HCT116 (cell line): ENCODE measurements around the gene EPHB2. TPM values are rescaled to one million over a fixed set of nuclear protein-coding genes. Genes with fewer than 3 reads are reported as not detected.
"Not testable (repeated sequence)": the region's sequence is repeated elsewhere in the genome, so short reads cannot be mapped to it uniquely, and the experiment has no call there.

ENCODE experiments used
- ATAC-seq: fragments of 200-7000 bp; cut with Tn5 transposase; 2 replicates; pipeline ENCODE4 v1.9.1; 2020; ENCODE audit warnings: mild to moderate bottlenecking, moderate library complexity
- BruUV-seq: library from RNA; stranded (reverse); fragments of 400-500 nt; replicated peaks from 2 replicates; lab custom pipeline; 2021; lab: Mats Ljungman, UMichigan
- CTCF ChIA-PET: fragments of 300-600 bp; sonication (Branson Sonifier 250); formaldehyde crosslinking; loops from one replicate; lab custom pipeline; 2021; ENCODE audit warnings: antibody characterized with exemption; lab: Charles Lee
- POLR2A ChIA-PET: fragments of 300-600, 350-600 bp; sonication (Branson Sonifier 250); formaldehyde crosslinking; loops from one replicate; lab custom pipeline; 2021; ENCODE audit warnings: antibody characterized with exemption; lab: Charles Lee
- RAD21 ChIA-PET, 2 experiments: fragments of 300-600 bp; sonication (Branson Sonifier 250); formaldehyde crosslinking; loops; one replicate each; lab custom pipeline; 2023; ENCODE audit warnings: low total read pairs in 2 of 2; ENCODE audit not compliant: uncharacterized antibody in 2 of 2, unreplicated experiment in 2 of 2, low non-redundant PET in 1 of 2; lab: Charles Lee
- DNase-seq: peaks from one replicate; pipeline ENCODE4 v3.0.0-alpha.2; 2010; ENCODE audit warnings: low read depth, low spot score
- H2AFZ ChIP-seq: fragments of 200-600 bp; shearing (Covaris generic), sonication (generic); 2 replicates; pipeline ENCODE4 v1.6.1; 2017; ENCODE audit warnings: low read depth, mixed run types, mixed read lengths, antibody characterized with exemption, low read length; ENCODE audit not compliant: poor library complexity, severe bottlenecking
- H3K27ac ChIP-seq: 2 replicates; pipeline ENCODE4 v1.5.1; 2012; ENCODE audit warnings: low read depth, low read length
- H3K27me3 ChIP-seq: fragments of 200-600 bp; sonication (generic); 2 replicates; pipeline ENCODE4 v1.6.1; 2016; ENCODE audit warnings: mixed run types, low read length, mixed read lengths; ENCODE audit not compliant: insufficient read depth
- H3K36me3 ChIP-seq, 2 experiments: fragments of 200-500 bp in 1 of 2; fragments of 200-600 bp in 1 of 2; sonication (Bioruptor generic) in 1 of 2; sonication (generic) in 1 of 2; 2 replicates each; pipeline versions ENCODE4 v1.5.1 to v1.6.1; 2014 to 2016; ENCODE audit warnings: low read length in 2 of 2, inconsistent platforms in 1 of 2, mixed read lengths in 1 of 2, mixed run types in 1 of 2; ENCODE audit not compliant: insufficient read depth in 2 of 2, control insufficient read depth in 1 of 2
- H3K4me1 ChIP-seq, 2 experiments: fragments of 200-600 bp in 1 of 2; sonication (generic) in 1 of 2; 2 replicates each; pipeline versions ENCODE4 v1.5.1 to v1.6.1; 2012 to 2017; ENCODE audit warnings: low read length in 2 of 2, inconsistent platforms in 1 of 2, mild to moderate bottlenecking in 1 of 2, mixed read lengths in 1 of 2, mixed run types in 1 of 2, moderate library complexity in 1 of 2; ENCODE audit not compliant: insufficient read depth in 2 of 2, control insufficient read depth in 1 of 2
- H3K4me2 ChIP-seq: fragments of 200-600 bp; sonication (generic); 2 replicates; pipeline ENCODE4 v1.6.1; 2017; ENCODE audit warnings: mixed run types, low read length, mixed read lengths
- H3K4me3 ChIP-seq, 2 experiments: fragments of 200-600 bp in 1 of 2; sonication (generic) in 1 of 2; replicated peaks in 1 of 2; 2 replicates each; pipeline ENCODE4 v1.5.1; 2011 to 2016; ENCODE audit warnings: low read length in 2 of 2, control low read depth in 1 of 2, low read depth in 1 of 2, mild to moderate bottlenecking in 1 of 2, mixed read lengths in 1 of 2, mixed run types in 1 of 2
- H3K79me2 ChIP-seq: fragments of 200-600 bp; sonication (generic); 2 replicates; pipeline ENCODE4 v1.6.1; 2017; ENCODE audit warnings: mild to moderate bottlenecking, mixed run types, low read length, moderate library complexity, mixed read lengths; ENCODE audit not compliant: insufficient read depth
- H3K9ac ChIP-seq: fragments of 200-600 bp; sonication (generic); 2 replicates; pipeline ENCODE4 v1.6.1; 2016; ENCODE audit warnings: low read length, mixed read lengths
- H3K9me2 ChIP-seq: fragments of 200-600 bp; sonication (generic), shearing (Covaris generic); 2 replicates; pipeline ENCODE4 v1.6.1; 2017; ENCODE audit warnings: mixed run types, mild to moderate bottlenecking, moderate library complexity; ENCODE audit not compliant: insufficient read depth
- H3K9me3 ChIP-seq, 2 experiments: fragments of 200-500 bp in 1 of 2; fragments of 200-600 bp in 1 of 2; sonication (Bioruptor generic) in 1 of 2; sonication (generic) in 1 of 2; 2 replicates each; pipeline ENCODE4 v1.6.1; 2014 to 2017; ENCODE audit warnings: low read length in 2 of 2, mixed read lengths in 2 of 2, inconsistent platforms in 1 of 2, low read depth in 1 of 2, mild to moderate bottlenecking in 1 of 2, mixed run types in 1 of 2, moderate library complexity in 1 of 2; ENCODE audit not compliant: control insufficient read depth in 1 of 2, insufficient read depth in 1 of 2
- H4K20me1 ChIP-seq: fragments of 200-600 bp; sonication (generic), shearing (Covaris generic); 2 replicates; pipeline ENCODE4 v1.6.1; 2017; ENCODE audit warnings: mixed run types, mild to moderate bottlenecking, moderate library complexity; ENCODE audit not compliant: insufficient read depth
- ATF3 ChIP-seq: IDR thresholded peaks from 2 replicates; pipeline ENCODE4 v1.6.1; 2012
- CBX3 ChIP-seq: IDR thresholded peaks from 2 replicates; pipeline ENCODE4 v1.6.1; 2012; ENCODE audit warnings: low read depth
- EZH2phosphoT487 ChIP-seq: fragments of 200-600 bp; IDR thresholded peaks from 2 replicates; pipeline ENCODE4 v1.6.1; 2018; ENCODE audit warnings: antibody characterized with exemption, borderline replicate concordance
- SIN3A ChIP-seq: IDR thresholded peaks from 2 replicates; pipeline ENCODE4 v1.6.1; 2012; ENCODE audit warnings: low read depth
- intact Hi-C: fragments of 100-400 bp; cut with micrococcal nuclease; formaldehyde crosslinking; loops from 2 replicates; pipeline ENCODE4 v1.10.0; 2022
- total RNA-seq: library from RNA; stranded (reverse); gene quantifications from one replicate; pipeline ENCODE4 v1.2.1, GENCODE V29; 2021; ENCODE audit not compliant: unreplicated experiment

Gene EPHB2
- total RNA-seq, 1 experiment from 2014 or later: 19.5 TPM

DNA sequence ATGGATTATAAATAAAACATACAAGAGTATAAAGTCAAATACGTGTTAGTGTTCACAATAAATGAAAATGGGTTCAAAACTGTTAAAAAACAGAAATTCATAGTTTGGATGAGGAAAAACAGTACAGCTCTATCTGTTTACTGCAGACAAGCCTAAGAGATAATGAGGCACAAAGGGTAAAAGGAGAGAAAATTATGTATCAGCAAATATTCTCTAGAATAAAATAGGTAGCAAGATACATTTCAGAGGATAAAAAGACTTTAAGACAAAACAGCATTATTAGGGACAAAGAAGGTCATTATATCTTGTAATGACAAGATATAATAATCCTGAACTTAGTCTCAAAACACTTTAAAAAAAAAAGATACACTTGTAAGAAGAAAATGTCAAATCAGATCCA lies 123.1 kb downstream of the EPHB2 start:
- no peak overlapping the region for H3K27ac ChIP-seq

DNA sequence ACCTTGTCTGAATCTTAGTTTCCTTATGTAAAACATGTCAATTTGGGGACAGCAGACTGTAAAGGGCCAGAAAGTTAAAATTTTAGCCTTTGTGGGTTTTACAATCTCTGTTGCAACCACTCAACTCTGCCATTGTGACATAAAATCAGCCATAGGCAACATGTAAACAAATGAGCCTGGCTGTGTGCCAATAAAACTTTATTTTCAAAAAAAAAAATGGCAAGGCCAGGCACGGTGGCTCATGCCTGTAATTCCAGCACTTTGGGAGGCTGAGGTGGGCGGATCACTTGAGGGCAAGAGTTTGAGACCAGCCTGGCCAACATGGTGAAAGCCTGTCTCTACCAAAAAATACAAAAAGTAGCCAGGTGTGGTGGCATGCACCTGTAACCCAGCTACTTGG lies 123.8 kb downstream of the EPHB2 start:
- H3K9me2 ChIP-seq, RAD21 ChIA-PET, ATAC-seq, H4K20me1 ChIP-seq, H3K79me2 ChIP-seq, BruUV-seq, H3K27me3 ChIP-seq, H3K9me3 ChIP-seq, H3K27ac ChIP-seq, H3K4me3 ChIP-seq, intact Hi-C loops, H3K4me2 ChIP-seq, POLR2A ChIA-PET, H3K36me3 ChIP-seq, DNase-seq, H2AFZ ChIP-seq: not testable (repeated sequence)
- 0 out of 2 replicates have a peak overlapping the region, but pooled peaks have one; percentile 5 for H3K9ac ChIP-seq
- peaks cover 35 to 52% of the 10 kb centered on the region in 2 experiments for H3K4me1 ChIP-seq
- CTCF ChIA-PET: interaction anchor here (1.5 kb wide), 1 partner anchor 27 kb away, joined by 3 read pairs; no protein-coding TSS in a partner anchor

More for the DNA sequence above, 123.1 kb downstream of the EPHB2 start:
- H2AFZ ChIP-seq: no peak overlapping the region
- no peaks in the 10 kb centered on the region for H3K9me3 ChIP-seq
- ChIA-PET RAD21 (no interaction called here), POLR2A (no interaction called here), CTCF (interaction anchor here (1.5 kb wide), 1 partner anchor 28 kb away, joined by 3 read pairs; no protein-coding TSS in a partner anchor)
- peaks cover 42 to 60% of the 10 kb centered on the region in 2 experiments for H3K4me1 ChIP-seq
- no peak overlapping the region; the same call in 1 of the 2 replicates for H3K4me2 ChIP-seq
- no peak overlapping the region for H3K4me3 ChIP-seq
- H3K27me3 ChIP-seq: no peaks in the 10 kb centered on the region
- intact Hi-C loops: no loop called here
- no peaks in the 10 kb centered on the region for H3K79me2 ChIP-seq
- H3K9ac ChIP-seq: no peak overlapping the region
- H4K20me1 ChIP-seq: no peaks in the 10 kb centered on the region
- no peaks in the 10 kb centered on the region for H3K9me2 ChIP-seq
- ATAC-seq: no peak
- TF ChIP-seq CBX3 (no peak), SIN3A (no peak), EZH2phosphoT487 (no peak), ATF3 (no peak)
- no TSS peak for BruUV-seq
- DNase-seq: no peak
- H3K36me3 ChIP-seq: no peaks in the 10 kb centered on the region
